IPS DF 19.7 (cell line): ENCODE data around the gene FREM1.

Experiments
- DNase-seq: peaks from one replicate; pipeline ENCODE4 v3.0.0-alpha.2; 2013; ENCODE audit warnings: low read depth, low spot score

The FREM1 gene

DNA sequence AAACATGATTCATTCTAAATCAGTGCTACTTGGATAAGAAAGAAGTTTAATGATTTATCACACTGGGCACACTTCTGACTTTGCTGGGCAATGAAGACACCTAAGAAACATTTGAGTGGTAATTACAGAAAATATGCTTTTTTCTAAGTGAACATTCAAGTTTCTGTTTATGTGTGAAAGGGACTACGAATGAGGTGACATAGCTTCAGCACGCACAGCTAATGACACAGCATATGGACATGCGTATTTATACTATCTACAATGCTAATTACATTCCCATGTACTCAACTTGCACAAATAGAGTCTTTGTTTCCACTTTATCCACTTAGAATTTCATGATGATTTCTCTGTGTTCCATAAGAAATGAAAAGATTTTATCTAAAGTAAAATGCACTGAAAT lies 40.6 kb downstream of the FREM1 start:
- DNase-seq: no peak

DNA sequence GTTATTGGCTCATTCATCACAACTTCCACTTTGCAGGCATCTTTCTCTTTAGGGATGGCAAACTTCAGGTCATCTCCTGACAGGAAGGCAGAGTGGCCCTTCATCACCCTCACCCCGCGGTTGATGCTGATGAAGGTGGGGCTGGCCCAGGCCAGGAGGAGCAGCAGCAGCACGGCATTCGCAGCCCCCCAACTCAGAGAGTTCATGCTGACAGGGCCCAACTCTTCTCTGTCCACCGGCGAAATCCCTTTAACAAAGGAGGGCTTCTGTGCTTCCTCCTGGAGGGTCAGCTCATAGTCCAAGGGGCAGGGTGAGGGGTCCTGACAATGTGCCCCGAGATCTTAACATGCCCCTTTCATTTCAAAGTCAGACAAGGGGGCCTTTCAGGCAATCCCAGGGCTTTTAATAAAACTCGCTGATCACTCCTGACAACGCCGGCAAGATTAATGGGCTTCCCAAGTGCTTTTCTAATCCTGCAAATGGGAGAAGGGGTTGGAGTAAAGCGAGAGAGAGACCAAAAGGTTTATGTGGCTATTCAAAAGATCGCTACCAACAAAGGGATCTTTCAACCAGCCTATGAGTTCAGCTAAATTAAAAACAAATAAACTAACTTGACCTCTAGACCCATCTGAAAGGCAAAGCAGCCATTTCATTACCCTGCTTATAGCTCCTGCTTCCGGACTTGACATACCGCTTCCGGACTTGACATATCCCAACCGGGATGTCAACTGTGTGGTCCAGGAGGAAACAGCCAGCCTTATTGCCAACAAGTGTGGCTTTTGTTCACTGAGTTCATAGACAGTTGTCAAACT lies 41.2 kb downstream of the FREM1 start:
- DNase-seq: no peak

- no peak for DNase-seq
Measured at GRCh38 chr9:14868418-14868771, 41.8 kb downstream of the FREM1 start.

DNA sequence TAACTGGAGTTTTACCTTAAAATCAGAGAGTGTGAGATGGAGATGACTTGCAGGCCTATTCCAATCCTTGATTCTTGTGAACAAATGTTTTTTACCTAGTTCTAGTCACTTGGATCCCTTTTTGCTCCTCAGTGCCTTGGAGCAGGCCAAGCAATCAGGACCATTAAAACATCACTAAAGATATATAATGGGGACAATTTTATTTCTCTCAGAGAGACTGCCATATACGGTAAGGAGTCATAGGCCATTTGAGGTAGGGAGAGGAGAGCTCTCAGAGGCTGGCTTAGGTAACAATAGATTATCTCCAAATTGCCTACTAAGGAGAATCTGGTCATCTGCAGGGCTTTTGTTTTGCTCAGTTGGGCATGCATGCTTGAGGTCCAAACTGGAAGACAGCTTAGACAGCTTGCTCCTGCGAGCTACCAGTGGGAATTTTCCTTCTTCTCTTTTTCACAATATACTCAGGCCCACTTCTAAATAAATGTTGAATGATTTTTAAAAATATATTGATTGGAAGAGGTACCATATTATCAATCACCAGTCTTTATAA lies 44.0 kb downstream of the FREM1 start:
- no peak for DNase-seq

DNA sequence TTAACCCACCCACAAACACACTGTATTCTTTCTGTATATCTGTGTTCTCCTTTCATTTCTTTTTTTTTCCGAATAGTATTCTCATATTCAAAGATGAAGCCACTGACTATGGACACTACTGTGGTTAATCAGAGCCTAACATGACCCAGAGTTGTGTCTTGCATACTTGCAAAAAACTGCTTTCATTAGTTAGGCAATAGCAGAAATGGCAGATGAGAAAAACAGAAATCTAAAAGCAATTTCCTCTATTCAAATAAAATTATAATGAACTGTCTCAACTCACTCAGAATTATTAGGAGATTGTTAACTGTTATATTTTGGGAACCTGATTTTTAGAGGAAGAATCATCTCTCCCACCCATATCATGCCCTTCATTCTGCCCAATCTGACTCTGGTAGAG lies 45.9 kb downstream of the FREM1 start:
- DNase-seq: no peak

- DNase-seq: no peak
Measured at GRCh38 chr9:14863402-14863801, 46.8 kb downstream of the FREM1 start.

- no peak for DNase-seq
Measured at GRCh38 chr9:14857449-14858305, 52.6 kb downstream of the FREM1 start.

- no peak for DNase-seq
Measured at GRCh38 chr9:14849851-14850250, 60.4 kb downstream of the FREM1 start.

- DNase-seq: no peak
Measured at GRCh38 chr9:14849296-14849695, 60.9 kb downstream of the FREM1 start.

GRCh38 chr9:14846871-14847311 lies 63.3 kb downstream of the FREM1 start:
- DNase-seq: peak; percentile 50

DNA sequence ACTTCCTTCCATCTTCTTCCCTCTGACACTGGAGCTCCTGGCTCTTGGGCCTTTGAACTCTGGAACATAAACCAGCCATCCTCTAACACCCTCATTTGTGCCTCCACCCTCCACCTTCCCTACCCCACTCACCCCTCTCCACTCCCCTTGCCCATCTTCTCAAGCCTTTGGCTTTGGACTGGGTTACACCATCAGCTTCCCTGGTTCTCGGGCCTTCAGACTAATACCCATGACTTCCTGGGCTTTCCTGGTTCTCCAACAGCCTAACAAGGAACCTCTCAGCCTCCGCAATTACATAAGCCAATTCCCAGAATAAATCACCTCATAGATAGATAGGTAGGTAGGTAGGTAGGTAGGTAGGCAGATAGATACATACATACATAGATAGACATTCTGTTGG lies 67.1 kb downstream of the FREM1 start:
- no peak for DNase-seq

- no peak for DNase-seq
Measured at GRCh38 chr9:14842269-14842668, 68.0 kb downstream of the FREM1 start.

GRCh38 chr9:14838701-14839100 lies 71.5 kb downstream of the FREM1 start:
- no peak for DNase-seq

- DNase-seq: no peak
Measured at GRCh38 chr9:14836885-14837284, 73.3 kb downstream of the FREM1 start.

DNA sequence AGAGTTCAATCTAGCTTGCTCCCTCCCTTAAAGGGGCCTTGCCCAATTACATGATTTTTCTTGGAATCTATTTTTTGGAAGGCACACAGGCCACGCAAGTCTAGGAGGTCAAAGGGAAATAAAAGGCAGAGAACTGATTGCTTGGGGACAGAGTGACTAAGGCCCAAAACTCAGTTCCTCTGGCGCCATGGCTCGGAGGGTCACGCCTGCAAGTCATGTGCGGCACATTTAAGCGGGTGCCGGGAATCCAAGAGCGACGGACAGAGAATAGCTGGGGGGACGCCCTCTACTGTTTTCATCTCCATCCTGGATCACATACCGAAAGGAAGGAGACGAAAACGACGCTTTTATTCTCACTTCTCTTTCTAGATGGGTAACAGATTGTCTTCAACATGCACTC lies 78.6 kb downstream of the FREM1 start:
- DNase-seq: no peak

DNA sequence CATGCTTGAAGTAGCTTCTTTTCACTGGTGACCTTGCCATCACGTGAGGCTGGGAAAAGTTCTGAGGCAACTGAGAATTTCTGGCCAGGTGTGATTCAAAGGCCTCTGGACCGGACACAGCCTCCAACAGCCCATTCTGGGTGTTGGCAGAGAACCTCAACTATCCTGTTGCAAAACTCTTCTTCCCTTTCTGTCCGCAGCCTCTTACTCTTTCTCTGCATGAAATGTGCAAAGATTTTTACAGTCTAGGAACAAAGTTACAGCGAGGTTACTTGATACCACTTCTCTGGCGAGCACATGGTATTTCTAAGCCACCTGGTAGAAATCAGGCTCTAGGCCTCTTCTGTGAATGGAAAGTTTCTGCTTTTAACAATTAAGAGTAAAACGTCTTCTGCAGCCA lies 79.2 kb downstream of the FREM1 start:
- DNase-seq: no peak

GRCh38 chr9:14830057-14830456 lies 80.2 kb downstream of the FREM1 start:
- DNase-seq: no peak

DNA sequence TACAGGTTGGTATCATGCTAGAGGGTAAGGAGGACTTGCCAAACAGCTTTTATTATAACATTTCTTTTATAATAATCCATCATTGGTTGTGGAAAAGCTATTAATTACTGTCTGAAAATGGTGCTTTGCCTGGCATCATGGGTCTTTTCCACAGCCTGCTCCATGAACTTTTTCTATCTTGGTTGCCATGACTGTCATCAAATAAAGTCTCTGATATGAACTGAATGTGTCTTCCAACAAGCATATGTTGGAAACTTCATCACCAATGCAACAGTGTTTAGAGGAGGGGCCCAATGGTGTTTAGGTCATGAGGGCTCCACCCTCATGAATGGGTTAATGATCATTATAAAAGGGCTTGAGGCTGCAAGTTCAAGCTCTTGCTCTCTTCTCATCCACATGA lies 81.0 kb downstream of the FREM1 start:
- DNase-seq: no peak

DNA sequence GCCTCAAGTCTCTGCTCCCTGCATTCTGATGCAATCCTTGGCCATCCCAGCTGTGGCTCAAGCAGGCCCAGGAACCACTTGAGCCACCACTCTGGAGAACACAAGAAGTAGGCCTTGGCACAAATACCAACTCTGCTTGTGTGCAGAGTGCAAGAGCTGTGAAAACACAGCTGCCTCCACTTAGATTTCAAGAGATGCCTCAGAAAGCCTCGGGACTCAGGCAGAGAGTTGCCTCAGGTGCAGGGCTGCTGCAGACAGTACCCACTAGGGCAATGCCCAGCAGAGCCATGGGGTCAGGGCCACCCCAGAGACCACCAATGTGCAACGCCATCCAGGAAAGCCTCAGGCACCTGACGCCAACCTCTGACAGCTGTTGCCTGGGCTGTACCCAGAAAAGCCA lies 82.4 kb downstream of the FREM1 start:
- DNase-seq: no peak

GRCh38 chr9:14824481-14824880 lies 85.7 kb downstream of the FREM1 start:
- no peak for DNase-seq

DNA sequence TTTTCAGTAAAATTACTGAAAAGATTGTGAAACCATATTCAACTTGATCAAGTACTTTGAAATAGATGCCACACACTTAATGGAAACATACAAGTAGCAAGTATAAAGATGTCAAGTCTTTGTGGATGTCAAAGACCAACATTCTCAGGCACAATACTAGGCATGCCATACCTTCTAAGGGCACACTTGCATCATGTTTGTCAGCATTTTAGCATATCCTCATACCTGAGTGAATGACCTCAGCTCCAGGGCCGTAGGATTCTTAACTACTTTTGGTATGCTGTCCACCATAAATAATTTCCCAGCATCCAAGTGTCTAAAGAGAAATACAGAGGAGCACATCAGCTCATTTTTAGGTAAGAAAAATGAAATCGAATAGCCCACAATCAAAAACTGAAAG lies 86.4 kb downstream of the FREM1 start:
- DNase-seq: no peak

- no peak for DNase-seq
Measured at GRCh38 chr9:14822666-14823065, 87.6 kb downstream of the FREM1 start.

GRCh38 chr9:14819183-14819582 lies 91.0 kb downstream of the FREM1 start:
- no peak for DNase-seq
